NB4 (cell line): ENCODE results near the gene KCNJ12.
A peak's percentile ranks its signal among the peaks of the same experiment; 100 is the strongest.

ENCODE experiments used
- DNase-seq: peaks from one replicate; pipeline ENCODE4 v3.0.0; 2010; ENCODE audit warnings: low read depth
- H3K4me3 ChIP-seq: one replicate; pipeline ENCODE4 v1.5.1; 2011; ENCODE audit warnings: mild to moderate bottlenecking, low read depth, low read length, moderate library complexity
- CTCF ChIP-seq: IDR thresholded peaks from one replicate; pipeline ENCODE4 v1.5.1; 2012; ENCODE audit warnings: low read depth, low read length
- MAX ChIP-seq: IDR thresholded peaks from 2 replicates; pipeline ENCODE4 v1.6.1; 2011; ENCODE audit warnings: low read depth, low read length
- MYC ChIP-seq: IDR thresholded peaks from 2 replicates; pipeline ENCODE4 v1.6.1; 2011; ENCODE audit warnings: low read depth, low read length
- POLR2A ChIP-seq: IDR thresholded peaks from 2 replicates; pipeline ENCODE4 v1.6.1; 2011; ENCODE audit warnings: mild to moderate bottlenecking; ENCODE audit not compliant: insufficient read length; ENCODE audit errors: extremely low read depth

KCNJ12 gene

DNA sequence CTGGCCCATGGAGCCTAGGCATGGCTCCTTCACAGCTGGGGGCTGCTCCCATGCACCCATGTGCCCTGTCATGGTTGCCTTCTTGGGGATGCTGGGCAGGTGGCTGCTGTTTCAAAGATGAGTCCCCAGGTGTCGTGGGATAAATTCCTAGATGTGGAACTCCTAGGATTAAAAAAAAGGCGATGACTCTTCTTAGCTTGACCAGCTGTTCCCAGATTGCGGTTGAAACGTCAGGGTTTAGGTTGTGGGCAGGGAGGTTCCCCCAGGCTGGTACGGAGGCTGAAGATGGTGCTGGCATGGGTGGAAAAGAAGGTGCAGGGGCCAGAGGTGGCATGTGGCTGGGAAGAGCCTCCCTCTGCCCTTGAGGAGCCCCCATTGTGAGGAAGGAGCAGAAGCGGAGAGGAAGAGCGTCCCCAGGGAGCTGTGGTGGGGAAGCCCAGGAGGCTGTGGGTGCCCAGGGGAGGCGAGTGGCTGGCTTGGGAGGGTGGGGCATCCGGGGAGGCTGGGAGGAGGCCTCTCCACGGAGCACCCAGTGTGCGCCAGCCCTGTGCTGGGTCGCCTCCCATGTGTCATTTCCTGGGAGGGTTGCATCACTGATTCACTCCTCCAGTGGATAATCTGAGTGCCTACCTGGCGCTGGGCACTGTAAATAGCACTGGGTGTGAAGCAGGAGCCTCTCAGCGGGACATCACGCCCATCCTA is 7.5 kb upstream of the KCNJ12 start:
- TF ChIP-seq CTCF = no peak
- no peak; the same call in 1 of the 2 replicates for TF ChIP-seq MYC
- TF ChIP-seq POLR2A = no peak
- no peak for TF ChIP-seq MAX
- H3K4me3 ChIP-seq = no peak overlapping the region
- DNase-seq = peak; percentile 96

DNA sequence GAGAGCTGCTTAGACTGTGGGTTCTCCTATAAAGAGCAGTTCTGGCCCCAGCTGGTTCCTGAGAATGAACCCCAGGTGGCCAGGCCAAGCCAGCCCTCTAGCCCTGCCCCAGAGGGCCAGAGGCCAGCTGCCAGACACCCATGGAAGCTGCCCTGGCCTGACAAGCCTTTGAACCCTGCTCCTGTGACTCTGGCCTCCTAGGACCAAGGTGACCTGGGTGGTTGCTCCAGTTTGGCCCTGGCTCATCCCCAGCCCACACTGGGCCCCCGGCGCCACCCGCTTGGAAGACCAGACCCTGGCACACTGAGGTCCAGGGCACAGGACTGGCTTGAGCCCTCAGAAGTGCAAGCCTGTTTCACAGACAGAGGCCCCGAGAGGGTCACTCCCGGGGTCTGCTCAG is 6.8 kb upstream of the KCNJ12 start:
- no peak for DNase-seq
- no peak overlapping the region for H3K4me3 ChIP-seq
- TF ChIP-seq CTCF = no peak
- no peak for TF ChIP-seq MAX
- TF ChIP-seq POLR2A = no peak
- TF ChIP-seq MYC = no peak

DNA sequence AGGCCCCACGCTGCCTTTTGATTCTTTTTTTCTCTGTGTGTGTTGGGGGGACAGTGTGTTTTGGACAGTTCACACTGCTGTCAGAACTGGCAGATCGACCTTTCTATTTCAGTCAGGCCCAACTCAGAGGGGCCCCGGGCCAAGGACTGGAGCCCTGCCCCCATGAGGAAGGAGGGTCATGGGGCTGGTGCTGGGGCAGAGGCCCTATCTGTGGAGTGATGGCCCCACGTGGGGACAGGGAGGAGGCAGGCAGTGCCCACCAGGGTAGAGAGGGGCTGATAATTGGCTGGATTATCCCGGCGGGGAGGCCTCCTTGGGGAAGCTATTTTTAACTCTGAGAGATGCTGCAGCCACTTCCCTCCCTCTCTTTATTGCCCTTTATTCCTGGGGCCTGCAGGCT is 5.7 kb upstream of the KCNJ12 start:
- no peak overlapping the region for H3K4me3 ChIP-seq
- DNase-seq = peak; percentile 70
- no peak for TF ChIP-seq MYC
- TF ChIP-seq MAX = no peak
- no peak for TF ChIP-seq POLR2A
- no peak for TF ChIP-seq CTCF

- H3K4me3 ChIP-seq = no peak overlapping the region
- TF ChIP-seq MAX = no peak
- no peak for TF ChIP-seq CTCF
- no peak for TF ChIP-seq MYC
- no peak for TF ChIP-seq POLR2A
- DNase-seq = no peak
These were observed 4.6 kb upstream of the KCNJ12 start for GRCh38 chr17:21371511-21372081.

DNA sequence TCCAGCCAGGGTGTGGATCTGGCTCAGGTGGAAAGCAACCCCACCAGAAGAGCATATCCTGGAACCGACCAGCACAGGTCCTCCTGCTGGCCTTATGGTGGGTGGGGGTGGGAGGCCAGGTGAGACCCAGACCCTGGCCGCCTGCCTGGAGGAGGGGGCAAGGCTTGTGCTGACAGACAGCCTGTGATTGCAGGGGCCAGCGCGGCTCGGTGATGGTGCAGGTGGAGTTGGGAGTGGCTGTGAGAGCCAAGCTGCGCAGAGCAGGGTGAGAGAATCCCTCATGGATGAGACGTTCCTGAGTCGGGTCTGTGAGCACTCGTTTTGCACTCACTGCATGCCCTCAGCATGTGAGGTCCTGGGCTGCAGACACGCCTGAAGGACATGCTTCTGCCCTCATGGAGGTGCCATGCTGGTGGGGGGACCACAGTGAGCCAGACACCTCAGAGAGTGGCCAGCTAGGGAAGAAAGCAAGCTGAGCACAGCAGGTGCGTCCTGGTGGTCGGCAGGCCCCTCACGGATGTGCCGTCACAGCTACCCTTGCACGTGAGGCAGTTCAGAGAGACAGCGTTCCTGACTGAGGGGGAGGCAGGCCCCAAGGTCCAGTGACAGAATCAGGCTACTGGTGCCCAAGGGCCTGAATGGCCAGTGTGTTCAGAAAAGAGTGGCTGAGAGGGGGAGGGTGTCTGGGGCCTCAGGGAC is 3.8 kb upstream of the KCNJ12 start:
- TF ChIP-seq POLR2A (no peak), MYC (no peak), MAX (no peak), CTCF (no peak)
- H3K4me3 ChIP-seq = no peak overlapping the region
- no peak for DNase-seq
